Measurements from ENCODE around the gene ADAM17.

ADAM17 gene

DNA sequence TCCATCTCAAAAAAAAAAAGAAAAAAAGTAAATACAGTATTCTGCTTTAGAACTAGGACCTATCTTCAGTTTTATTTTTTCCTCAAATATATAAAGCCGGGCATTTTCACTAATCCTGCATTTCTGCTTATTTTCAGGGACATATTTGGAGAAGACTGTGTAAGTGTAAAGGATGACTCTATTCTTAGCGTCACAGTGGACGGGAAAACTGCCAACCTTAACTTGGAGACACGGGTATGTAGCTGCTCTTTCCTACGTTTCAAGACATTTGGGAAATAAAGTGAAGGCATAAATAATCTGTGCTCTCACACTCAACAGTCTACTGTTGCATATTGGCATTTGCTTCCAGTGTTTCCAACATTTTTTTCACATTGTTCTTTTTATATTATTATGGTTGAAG is 84.4 kb downstream of the ADAM17 start:
- no peak for DNase-seq (ENCODE audit: low read depth)

DNA sequence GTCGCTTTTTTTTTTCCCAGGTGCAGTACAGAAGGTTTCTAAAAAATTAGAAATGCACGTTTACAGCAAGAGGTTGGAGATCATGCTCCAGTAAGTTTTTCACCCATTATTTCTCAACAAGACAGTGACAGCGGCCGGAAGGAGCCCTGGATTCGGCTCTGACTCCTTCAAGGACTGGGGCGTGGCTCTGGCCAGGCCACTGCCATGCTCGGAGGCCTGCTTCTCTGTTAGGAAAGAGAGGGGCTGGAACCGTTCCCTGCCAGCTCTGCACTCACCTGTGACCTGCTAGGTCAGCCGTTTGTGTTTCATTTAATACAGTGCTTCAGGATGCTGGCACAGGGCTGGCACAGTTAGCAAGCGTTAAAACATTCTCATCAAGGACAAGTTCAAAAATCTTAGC is 87.9 kb downstream of the ADAM17 start:
- DNase-seq (ENCODE audit: low read depth) = no peak

DNA sequence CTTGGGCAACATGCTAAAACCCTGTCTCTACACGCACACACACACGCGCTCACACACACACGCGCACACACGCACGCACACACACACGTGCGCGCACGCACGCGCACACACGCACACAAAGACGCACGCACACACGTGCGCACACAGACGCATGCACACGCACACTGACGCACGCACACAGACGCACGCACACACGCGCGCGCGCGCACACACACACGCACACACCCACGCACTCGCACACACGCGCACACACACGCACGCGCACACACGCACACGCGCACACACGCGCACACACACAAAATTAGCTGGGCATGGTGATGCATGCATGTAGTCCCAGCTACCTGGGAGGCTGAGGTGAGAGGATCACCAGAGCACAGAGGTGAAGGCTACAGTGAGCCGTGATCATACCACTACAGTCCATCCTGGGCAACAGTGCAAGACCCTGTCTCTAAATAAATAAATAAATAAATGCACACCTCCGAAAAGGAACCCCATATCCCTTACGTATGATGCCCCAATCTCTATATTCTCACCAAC is 89.4 kb downstream of the ADAM17 start:
- DNase-seq (ENCODE audit: low read depth) = no peak

DNA sequence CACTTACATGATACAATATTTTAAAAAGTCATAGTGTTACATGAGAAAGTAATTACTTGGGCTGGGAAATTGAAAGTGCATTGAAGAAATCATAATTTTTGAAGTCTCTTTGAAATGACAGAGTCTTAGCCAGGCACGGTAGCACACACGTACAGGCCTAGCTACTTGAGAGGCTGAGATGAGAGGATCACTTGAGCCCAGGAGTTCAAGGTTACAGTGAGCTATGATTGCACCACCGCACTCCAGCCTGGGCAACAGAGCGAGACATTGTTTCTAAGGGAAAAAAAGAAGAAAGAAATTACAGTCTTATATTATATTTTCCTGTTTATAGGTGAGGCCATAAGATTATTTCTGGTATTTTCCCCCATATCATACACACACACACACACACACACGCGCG is 90.5 kb downstream of the ADAM17 start:
- DNase-seq (ENCODE audit: low read depth) = no peak

DNA sequence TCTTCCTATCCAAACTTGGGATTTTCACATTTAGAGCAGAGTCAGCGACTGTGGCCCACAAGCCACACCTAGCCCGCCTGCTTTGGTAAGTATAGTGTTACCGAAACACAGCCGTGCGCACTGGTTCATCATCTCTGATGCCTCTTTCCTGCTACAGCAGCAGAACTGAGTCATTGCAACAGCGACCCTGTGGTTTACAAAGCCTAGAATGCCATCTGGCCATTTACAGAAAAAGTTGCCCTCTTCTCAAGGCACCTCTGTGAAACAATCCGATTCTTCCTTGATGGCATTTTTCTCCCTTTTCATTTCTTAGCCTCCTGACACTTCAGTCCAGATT is 92.0 kb downstream of the ADAM17 start:
- no peak for DNase-seq (ENCODE audit: low read depth)

DNA sequence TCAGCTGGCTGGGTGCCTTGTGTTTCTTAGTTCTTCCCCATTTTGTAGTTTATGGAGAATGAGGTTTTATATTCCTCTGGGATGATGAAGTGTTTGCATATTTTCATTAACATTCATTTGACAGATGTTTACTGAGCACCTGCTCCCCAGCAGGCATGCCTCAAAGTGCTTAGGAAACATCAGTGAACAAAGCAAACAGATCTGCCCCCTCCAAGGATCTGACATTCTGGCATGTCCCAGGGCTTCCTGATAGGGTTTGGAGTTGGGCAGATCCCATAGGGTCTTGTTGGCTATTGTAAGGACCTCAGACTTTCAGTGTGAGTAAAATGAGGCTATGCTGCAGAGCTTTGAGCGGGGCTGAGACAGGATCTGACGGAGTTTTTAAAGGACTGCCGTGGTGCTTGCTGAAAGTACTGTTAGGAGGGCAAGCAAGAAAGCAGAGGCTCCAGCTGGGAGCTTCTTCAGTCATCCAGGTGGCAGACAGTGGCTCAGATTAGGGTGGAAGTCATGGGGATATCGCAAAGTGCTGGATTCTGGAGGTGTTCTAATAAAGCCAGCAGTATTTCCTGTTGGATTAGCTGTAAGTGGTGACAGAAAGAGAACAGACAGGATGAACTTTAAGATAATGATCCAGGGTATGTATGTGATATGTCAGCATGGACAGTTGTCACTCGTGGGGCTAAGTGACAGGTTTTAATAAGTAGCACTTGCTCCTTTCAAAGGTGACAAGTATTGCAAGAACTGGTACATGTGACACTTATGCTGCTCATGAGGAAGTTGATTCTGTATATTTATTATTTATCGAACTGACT is 92.5 kb downstream of the ADAM17 start:
- no peak for DNase-seq (ENCODE audit: low read depth)

DNA sequence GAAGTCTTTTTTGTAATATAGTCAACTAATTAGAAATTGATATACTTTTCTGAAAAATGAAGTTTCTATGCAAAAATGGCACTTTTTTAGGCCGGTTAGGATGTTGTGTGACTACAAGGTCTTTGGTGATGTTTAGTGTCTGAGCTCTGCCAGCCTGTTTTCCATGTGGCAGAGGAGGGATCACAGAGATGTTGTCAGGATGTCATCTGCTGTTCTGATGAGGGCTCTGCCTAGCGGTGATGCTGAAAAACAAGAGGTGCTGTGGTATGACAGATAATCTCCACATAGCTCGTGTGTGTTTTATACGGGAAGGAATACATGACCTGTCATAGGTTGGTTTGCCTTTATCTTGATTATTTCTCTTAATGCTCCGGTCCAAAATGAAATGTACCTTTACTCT is 93.3 kb downstream of the ADAM17 start:
- no peak for DNase-seq (ENCODE audit: low read depth)

DNA sequence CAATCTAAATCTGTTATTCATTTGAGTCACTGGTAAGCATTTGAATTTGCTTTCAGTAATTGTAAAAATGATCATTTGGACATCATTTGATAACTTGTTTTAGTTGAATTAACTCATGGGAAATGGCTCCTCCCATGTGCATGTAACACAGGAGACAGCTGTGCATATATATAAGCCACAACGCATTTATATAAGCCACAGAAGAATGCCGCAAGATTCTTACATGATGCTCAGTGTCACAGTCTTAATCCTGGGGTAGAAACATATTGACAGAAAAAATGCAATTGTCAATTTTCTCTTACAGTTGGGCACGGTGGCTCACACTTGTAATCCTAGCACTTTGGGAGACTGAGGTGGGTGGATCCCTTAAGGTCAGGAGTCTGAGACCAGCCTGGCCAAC is 94.6 kb downstream of the ADAM17 start:
- no peak for DNase-seq (ENCODE audit: low read depth)

DNA sequence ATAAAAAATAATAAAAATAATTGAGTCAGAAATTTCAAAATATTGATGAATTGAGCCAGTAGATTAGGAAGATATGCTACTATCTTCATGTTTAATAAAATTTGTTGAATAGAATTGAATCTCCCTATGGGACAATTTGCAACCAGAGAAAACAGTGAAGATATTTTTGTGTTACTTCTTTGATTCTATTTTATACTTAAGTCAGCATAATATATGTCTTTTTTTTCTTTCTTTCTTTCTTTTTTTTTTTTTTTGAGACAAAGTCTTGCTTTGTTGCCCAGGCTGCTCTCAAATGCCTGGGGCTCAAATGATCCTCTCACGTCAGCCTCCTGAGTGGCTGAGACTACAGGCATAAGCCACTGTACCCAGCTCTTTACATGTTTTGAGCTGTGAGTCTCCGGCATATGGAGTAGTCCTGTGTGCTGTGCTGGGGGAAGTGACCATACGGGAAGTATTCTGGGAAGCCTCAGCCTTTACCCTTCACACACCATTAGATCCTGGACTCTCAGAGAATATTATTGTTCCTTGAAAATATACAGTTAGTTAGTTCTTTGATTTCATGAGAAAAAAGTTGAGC is 95.1 kb downstream of the ADAM17 start:
- no peak for DNase-seq (ENCODE audit: low read depth)

DNA sequence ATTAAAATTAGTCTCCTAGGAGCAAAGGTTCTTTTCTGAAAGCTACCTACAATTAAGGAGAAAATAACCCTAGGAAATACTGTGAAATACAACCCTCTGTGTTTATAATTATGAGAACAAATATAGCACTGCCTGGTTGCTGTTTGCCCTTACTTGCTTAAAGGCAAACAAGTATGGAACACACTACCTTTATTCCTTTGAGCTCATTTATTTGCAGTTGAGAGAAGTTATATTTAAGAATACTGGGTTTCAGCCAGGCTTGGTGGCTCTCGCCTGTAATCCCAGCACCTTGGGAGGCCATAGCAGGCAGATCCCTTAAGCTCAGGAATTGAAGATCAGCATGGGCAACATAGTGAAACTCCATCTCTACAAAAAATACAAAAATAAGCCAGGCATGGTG is 104.4 kb downstream of the ADAM17 start:
- no peak for DNase-seq (ENCODE audit: low read depth)

DNA sequence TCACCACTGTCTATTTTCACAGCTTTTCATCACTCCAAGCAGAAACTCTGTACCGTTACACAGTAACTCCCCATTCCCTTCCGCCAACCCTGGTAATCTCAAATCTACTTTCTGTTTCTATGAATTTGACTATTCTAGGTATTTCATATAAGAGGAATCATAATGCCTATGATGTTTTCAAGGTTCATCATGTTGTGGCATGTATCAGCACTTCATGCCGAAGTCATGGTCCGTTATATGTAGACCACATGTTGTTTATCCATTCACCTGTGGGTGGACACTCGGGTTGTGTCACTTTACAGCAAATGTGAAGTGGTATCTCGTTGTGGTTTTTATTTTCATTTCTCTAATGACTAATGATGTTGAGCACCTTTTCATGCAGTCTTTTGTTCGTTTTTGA is 110.5 kb downstream of the ADAM17 start:
- DNase-seq (ENCODE audit: low read depth) = no peak

DNA sequence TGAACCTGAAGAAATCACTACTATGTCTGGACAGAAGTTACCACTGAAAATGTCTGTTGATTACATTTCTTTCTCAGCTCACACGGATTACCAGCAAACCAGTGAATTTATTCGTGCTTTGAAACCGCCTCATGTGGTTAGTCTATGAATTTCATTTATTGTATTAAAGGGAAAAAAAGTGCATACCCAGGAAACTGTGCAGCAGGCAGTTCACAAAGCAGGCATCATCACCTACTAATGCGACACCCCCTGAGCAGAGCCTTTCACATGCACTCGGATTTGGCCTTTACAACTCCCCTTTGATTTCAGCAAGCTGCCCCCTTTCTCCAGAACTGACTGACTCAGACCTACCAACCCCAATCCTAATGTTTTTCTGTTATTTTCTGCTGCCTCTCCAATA is 112.1 kb downstream of the ADAM17 start:
- DNase-seq (ENCODE audit: low read depth) = no peak

DNA sequence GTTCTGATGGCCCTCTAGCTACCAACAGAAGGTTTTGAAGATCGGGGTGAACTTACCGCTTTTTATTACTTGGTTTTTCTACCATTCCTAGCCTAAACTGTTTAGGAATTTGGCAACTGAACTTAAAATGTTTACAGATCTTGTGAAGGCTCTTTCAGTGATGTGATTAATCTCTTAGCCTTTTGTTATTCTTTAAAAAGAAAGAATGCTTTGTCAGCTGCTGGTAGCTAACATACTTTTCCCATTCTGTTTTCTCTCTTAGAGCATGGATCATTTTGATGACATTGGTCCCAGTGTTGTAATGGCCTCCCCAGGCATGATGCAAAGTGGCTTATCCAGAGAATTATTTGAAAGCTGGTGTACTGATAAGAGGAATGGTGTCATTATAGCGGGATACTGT is 114.1 kb downstream of the ADAM17 start:
- DNase-seq (ENCODE audit: low read depth) = no peak

DNA sequence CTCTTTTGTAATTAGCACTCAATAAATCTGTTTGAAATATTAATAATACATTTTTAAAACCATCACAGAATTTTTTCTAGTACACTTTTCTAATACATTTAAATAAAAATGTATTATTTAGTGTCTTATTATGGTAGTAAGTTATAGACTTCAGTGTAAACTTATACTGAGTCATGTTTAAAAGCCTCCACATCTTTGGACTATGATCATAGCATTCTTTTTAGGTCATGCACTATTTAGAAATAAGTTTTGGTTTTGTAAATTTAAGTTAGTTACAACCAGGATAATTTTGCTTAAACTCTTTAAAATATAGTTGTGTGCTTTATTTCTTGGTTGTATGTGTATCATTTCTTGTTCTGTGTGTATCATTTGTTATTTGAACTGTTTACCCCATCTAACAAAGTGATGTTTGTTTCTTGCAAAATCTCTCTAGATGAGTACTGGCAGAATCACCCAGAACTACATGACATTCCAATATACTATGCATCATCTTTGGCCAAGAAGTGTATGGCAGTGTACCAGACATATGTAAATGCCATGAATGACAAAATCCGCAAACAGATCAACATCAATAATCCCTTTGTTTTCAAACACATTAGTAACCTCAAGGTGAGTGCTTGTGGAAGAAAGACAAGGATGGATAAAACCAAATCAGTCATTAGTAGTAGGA is 115.4 kb downstream of the ADAM17 start:
- DNase-seq (ENCODE audit: low read depth) = no peak

DNA sequence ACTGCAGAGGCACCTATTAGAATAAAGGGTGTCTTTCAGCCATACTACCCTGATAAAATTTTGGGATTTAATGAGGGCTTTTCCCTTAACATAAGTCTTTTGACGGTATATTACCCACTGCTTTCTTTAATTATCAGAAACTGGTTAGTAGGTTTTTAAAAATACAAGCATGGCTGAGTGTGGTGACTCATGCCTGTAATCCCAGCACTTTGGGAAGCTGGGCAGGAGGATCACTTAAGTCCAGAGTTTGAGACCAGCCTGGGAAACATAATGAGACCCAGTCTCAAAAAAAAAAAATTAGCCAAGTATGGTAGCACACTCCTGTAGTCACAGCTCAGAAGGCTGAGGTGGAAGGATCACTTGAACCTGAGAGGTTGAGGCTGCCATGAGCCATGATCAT is 116.1 kb downstream of the ADAM17 start:
- no peak for DNase-seq (ENCODE audit: low read depth)
